Activated T-helper 1 cell treated with anti-CD3 and anti-CD28 coated beads, Interleukin-2, amount 50 U/mL, for 16 hours (primary cell): Measurements from ENCODE around the gene STK39.
"Not testable (repeated sequence)": the region's sequence is repeated elsewhere in the genome, so short reads cannot be mapped to it uniquely, and the experiment has no call there.

Experiments used
- DNase-seq, 2 donors: peaks; one replicate each; pipeline ENCODE4 v3.0.0-alpha.2; 2020; ENCODE audit warnings: low read depth in 1 of 2, low spot score in 1 of 2

The STK39 gene

GRCh38 chr2:168140892-168141291 is 106.5 kb downstream of the STK39 start:
- DNase-seq = no peak

GRCh38 chr2:168139852-168140251 is 107.5 kb downstream of the STK39 start:
- DNase-seq = no peak

- DNase-seq = no peak
These were observed 108.5 kb downstream of the STK39 start for GRCh38 chr2:168138901-168139300.

- DNase-seq = no peak
These were observed 109.0 kb downstream of the STK39 start for GRCh38 chr2:168138374-168138773.

GRCh38 chr2:168137510-168138180 is 109.8 kb downstream of the STK39 start:
- DNase-seq = no peak

GRCh38 chr2:168136392-168136977 is 110.9 kb downstream of the STK39 start:
- no peak for DNase-seq

GRCh38 chr2:168135630-168136029 is 111.8 kb downstream of the STK39 start:
- DNase-seq = no peak

GRCh38 chr2:168135121-168135520 is 112.3 kb downstream of the STK39 start:
- DNase-seq = no peak

- no peak for DNase-seq
These were observed 112.9 kb downstream of the STK39 start for GRCh38 chr2:168134485-168134884.

GRCh38 chr2:168132389-168132788 is 115.0 kb downstream of the STK39 start:
- DNase-seq = no peak

GRCh38 chr2:168130346-168130745 is 117.0 kb downstream of the STK39 start:
- no peak for DNase-seq

GRCh38 chr2:168127371-168127770 is 120.0 kb downstream of the STK39 start:
- DNase-seq = no peak

- not testable (repeated sequence) for DNase-seq
These were observed 125.2 kb downstream of the STK39 start for GRCh38 chr2:168122210-168122609.

GRCh38 chr2:168120730-168121129 is 126.7 kb downstream of the STK39 start:
- no peak for DNase-seq

- no peak for DNase-seq
These were observed 127.1 kb downstream of the STK39 start for GRCh38 chr2:168120310-168120709.

- no peak for DNase-seq
These were observed 127.8 kb downstream of the STK39 start for GRCh38 chr2:168119515-168120141.

GRCh38 chr2:168118733-168119514 is 128.5 kb downstream of the STK39 start:
- DNase-seq = no peak

- no peak for DNase-seq
These were observed 130.9 kb downstream of the STK39 start for GRCh38 chr2:168116448-168116847.

GRCh38 chr2:168114619-168115018 is 132.8 kb downstream of the STK39 start:
- no peak for DNase-seq

- DNase-seq = no peak
These were observed 133.4 kb downstream of the STK39 start for GRCh38 chr2:168114040-168114439.

- DNase-seq = no peak
These were observed 140.1 kb downstream of the STK39 start for GRCh38 chr2:168107322-168107721.
